ENCODE results near the gene ALK. TPM values are rescaled to one million over a fixed set of nuclear protein-coding genes. Genes with fewer than 3 reads are reported as not detected.

ALK gene
- total and polyA plus RNA-seq, 7 donors: 0.31 to 2.9 (median 1.2) TPM; not detected in 1

DNA sequence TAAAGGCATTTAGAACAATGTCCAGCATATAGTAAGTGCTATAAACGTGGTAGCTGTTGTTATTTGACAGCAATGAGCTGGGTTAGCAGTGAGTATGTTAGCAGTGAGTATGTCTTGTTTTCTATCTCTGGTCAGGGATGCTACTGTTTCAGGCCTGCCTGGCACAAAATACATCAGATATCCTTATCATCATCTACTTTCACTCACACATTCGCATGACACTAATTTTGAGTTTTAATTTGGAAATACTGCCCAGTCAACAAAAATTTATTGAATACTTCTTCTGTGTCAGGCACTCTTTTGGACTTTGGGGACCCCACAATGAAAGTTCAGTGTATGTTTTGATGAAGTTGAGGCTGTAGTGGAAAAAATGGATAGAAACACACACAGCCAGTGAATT lies 404.6 kb downstream of the ALK start:
- no peaks in the 10 kb centered on the region for H3K4me1 ChIP-seq
- H3K9me3 ChIP-seq: no peaks in the 10 kb centered on the region
- no peaks in the 10 kb centered on the region for H3K27me3 ChIP-seq
- TF ChIP-seq, protein P1, sequence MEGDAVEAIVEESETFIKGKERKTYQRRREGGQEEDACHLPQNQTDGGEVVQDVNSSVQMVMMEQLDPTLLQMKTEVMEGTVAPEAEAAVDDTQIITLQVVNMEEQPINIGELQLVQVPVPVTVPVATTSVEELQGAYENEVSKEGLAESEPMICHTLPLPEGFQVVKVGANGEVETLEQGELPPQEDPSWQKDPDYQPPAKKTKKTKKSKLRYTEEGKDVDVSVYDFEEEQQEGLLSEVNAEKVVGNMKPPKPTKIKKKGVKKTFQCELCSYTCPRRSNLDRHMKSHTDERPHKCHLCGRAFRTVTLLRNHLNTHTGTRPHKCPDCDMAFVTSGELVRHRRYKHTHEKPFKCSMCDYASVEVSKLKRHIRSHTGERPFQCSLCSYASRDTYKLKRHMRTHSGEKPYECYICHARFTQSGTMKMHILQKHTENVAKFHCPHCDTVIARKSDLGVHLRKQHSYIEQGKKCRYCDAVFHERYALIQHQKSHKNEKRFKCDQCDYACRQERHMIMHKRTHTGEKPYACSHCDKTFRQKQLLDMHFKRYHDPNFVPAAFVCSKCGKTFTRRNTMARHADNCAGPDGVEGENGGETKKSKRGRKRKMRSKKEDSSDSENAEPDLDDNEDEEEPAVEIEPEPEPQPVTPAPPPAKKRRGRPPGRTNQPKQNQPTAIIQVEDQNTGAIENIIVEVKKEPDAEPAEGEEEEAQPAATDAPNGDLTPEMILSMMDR (IDR thresholded peaks at IDR 0.05): no peak
- no peaks in the 10 kb centered on the region for H3K36me3 ChIP-seq
- no peak overlapping the region for H3K4me3 ChIP-seq
- no peak for DNase-seq
- intact Hi-C loops (cut with DNase I): no loop called here
- H3K27ac ChIP-seq: no peak overlapping the region
- WGBS, 2 donors: 41 to 71% methylated on average over 2 of the region's 2 CpGs

DNA sequence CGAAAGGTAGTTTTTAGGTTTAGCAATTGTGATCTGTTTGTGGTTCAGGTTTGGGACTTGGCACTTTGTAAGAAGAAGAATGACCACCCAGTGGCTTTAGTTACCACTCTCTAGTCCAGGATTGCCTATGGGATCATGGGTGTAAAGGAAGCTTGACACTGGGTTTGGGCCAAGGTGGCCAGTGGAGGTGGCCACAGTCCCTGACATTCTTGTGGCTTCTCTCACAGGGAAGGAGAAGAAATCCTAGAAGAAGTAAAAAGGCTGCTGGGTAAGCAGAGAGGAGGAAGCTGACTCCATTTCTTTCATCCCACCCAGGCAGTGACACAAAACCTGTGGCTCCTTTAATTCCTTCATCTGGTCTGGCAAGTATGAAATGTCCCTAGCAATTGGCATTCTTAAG lies 411.5 kb downstream of the ALK start:
- intact Hi-C loops (cut with DNase I): no loop called here
- DNase-seq: no peak
- no peaks in the 10 kb centered on the region for H3K36me3 ChIP-seq
- 56 to 75% methylated on average over 1 of the region's 1 CpG for WGBS, 2 donors
- no peaks in the 10 kb centered on the region for H3K27me3 ChIP-seq
- H3K4me3 ChIP-seq: no peak overlapping the region
- peaks cover 0 to 8% (median 0%) of the 10 kb centered on the region in 4 donors for H3K9me3 ChIP-seq
- TF ChIP-seq POLR2A (IDR thresholded peaks at IDR 0.05) (no peak), POLR2AphosphoS5 (IDR thresholded peaks at IDR 0.05) (no peak), EP300 (IDR thresholded peaks at IDR 0.05) (no peak)
- TF ChIP-seq, protein P1 (IDR thresholded peaks at IDR 0.05): no peak
- H3K27ac ChIP-seq: no peak overlapping the region
- H3K4me1 ChIP-seq: no peaks in the 10 kb centered on the region

DNA sequence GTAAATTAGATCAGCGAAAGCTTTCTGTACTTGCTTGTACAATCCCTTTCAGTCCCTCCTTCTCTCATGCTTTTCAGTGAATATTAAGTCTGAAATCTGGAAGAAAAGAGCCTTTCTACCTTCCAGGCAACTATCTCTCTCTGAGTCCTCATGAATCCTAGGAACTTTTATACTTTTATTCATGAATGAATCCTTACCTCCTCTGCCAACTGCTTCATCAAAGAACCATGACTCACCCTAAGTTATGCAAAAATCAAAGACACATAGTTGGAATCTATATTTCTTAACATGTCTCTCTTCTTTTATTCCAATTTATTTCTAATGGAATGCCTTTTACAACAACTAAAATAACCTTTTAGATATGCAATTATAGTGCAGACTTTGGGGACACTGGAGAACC lies 412.0 kb downstream of the ALK start:
- H3K4me3 ChIP-seq: no peak overlapping the region
- DNase-seq: no peak
- no peaks in the 10 kb centered on the region for H3K36me3 ChIP-seq
- H3K27ac ChIP-seq: no peak overlapping the region
- TF ChIP-seq, protein P1 (IDR thresholded peaks at IDR 0.05): no peak
- TF ChIP-seq POLR2AphosphoS5 (IDR thresholded peaks at IDR 0.05): no peak
- TF ChIP-seq EP300 (IDR thresholded peaks at IDR 0.05): no peak
- no peak for TF ChIP-seq POLR2A (IDR thresholded peaks at IDR 0.05)
- no peaks in the 10 kb centered on the region for H3K4me1 ChIP-seq
- H3K9me3 ChIP-seq: peaks cover 0 to 8% (median 0%) of the 10 kb centered on the region in 4 donors
- intact Hi-C loops (cut with DNase I): no loop called here
- WGBS, 2 donors: 91 to 95% methylated on average over 1 of the region's 1 CpG
- no peaks in the 10 kb centered on the region for H3K27me3 ChIP-seq

DNA sequence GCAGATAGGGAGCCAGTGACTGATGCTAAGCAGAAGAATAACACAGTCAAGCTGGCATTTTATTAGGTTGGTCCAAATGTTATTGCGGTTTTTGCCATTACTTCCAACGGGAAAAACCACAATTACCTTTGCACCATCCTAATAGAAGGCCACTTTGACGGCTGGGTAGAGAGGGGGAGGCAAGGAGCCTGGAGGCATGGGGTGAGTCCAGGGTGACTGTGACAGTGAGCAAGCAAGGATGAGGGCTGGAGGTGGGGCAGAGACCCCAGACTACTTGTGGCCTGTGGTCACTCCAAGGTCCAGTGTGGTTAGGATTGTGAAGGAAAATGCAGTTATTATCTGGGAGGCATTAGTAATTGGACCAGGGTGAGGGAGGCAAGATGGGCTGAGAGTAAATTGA lies 416.6 kb downstream of the ALK start:
- intact Hi-C loops (cut with DNase I): no loop called here
- H3K36me3 ChIP-seq: no peaks in the 10 kb centered on the region
- H3K4me3 ChIP-seq: no peak overlapping the region
- 80 to 81% methylated on average over 3 of the region's 3 CpGs for WGBS, 2 donors
- no peaks in the 10 kb centered on the region for H3K27me3 ChIP-seq
- no peak for DNase-seq
- H3K4me1 ChIP-seq: no peaks in the 10 kb centered on the region
- TF ChIP-seq POLR2AphosphoS5 (IDR thresholded peaks at IDR 0.05) (no peak), EP300 (IDR thresholded peaks at IDR 0.05) (no peak), POLR2A (IDR thresholded peaks at IDR 0.05) (no peak)
- TF ChIP-seq, protein P1 (IDR thresholded peaks at IDR 0.05): no peak
- no peaks in the 10 kb centered on the region for H3K9me3 ChIP-seq
- no peak overlapping the region for H3K27ac ChIP-seq

DNA sequence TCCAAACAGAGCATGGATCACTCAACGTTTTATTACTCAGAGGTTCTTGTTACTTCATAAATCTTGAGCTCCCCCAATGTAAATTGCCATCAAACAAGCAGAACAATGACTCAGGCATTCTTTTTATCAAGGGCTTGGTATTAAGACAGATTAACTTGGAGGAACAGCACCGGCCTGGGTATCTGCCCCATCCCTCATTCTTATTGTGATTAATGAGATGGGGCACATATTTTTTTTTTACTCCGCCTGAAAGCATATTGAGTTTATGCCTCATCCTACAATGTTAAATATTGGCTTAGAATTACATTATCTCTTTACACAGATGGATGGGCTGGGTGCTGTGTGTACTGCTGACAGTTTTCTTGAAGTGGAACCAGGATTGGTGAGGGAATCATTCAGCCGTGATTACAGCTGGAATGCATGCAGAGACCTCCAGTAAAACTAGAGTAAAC lies 418.9 kb downstream of the ALK start:
- Histone ChIP-seq H3K36me3 (no peaks in the 10 kb centered on the region), H3K27me3 (no peaks in the 10 kb centered on the region), H3K4me3 (no peak overlapping the region), H3K4me1 (no peaks in the 10 kb centered on the region), H3K9me3 (no peaks in the 10 kb centered on the region), H3K27ac (no peak overlapping the region)
- WGBS, 2 donors: 15 to 38% methylated on average over 4 of the region's 4 CpGs
- TF ChIP-seq EP300 (IDR thresholded peaks at IDR 0.05) (no peak), POLR2AphosphoS5 (IDR thresholded peaks at IDR 0.05) (no peak)
- TF ChIP-seq, protein P1 (IDR thresholded peaks at IDR 0.05): no peak
- intact Hi-C loops (cut with DNase I): no loop called here
- DNase-seq: no peak

Measured in sigmoid colon (tissue), 7 donors.